SK-N-SH (cell line): Measurements from ENCODE around the gene FRMPD1.
"Not testable (repeated sequence)": the region's sequence is repeated elsewhere in the genome, so short reads cannot be mapped to it uniquely, and the experiment has no call there.

ENCODE experiments used
- CHD2 ChIP-seq: fragments of 150-350 bp; IDR thresholded peaks from 2 replicates; pipeline ENCODE4 v1.6.1; 2018; ENCODE audit warnings: low read length; ENCODE audit not compliant: partially characterized antibody
- CTCF ChIP-seq: fragments of 200-600 bp; sonication (generic); IDR thresholded peaks from 2 replicates; pipeline ENCODE4 v1.6.1; 2017; ENCODE audit warnings: antibody characterized with exemption, mild to moderate bottlenecking, moderate library complexity
- ELF1 ChIP-seq: IDR thresholded peaks from 2 replicates; pipeline ENCODE4 v1.4.0; 2012
- EP300 ChIP-seq, 2 experiments: IDR thresholded peaks; 2 replicates each; pipeline versions ENCODE4 v1.4.0 to v1.6.1; 2012; ENCODE audit warnings: borderline replicate concordance in 1 of 2, low read depth in 1 of 2, low read length in 1 of 2
- JUND ChIP-seq: IDR thresholded peaks from 2 replicates; pipeline ENCODE4 v1.4.0; 2012
- MAX ChIP-seq: IDR thresholded peaks from 2 replicates; pipeline ENCODE4 v1.4.0; 2012; ENCODE audit warnings: low read depth
- MXI1 ChIP-seq: IDR thresholded peaks from 2 replicates; pipeline ENCODE4 v1.6.1; 2012; ENCODE audit warnings: mild to moderate bottlenecking, low read depth, low read length, improper control_type of control experiment
- PBX3 ChIP-seq: IDR thresholded peaks from 2 replicates; pipeline ENCODE4; 2012
- POLR2AphosphoS5 ChIP-seq: IDR thresholded peaks from 2 replicates; pipeline ENCODE4 v1.6.1; 2012; ENCODE audit warnings: low read depth, low read length
- RFX5 ChIP-seq: IDR thresholded peaks from 2 replicates; pipeline ENCODE4 v1.6.1; 2012; ENCODE audit warnings: mild to moderate bottlenecking, improper control_type of control experiment, low read length
- TAF1 ChIP-seq: IDR thresholded peaks from 2 replicates; pipeline ENCODE4 v1.6.1; 2012; ENCODE audit warnings: low read depth, mild to moderate bottlenecking, low read length, moderate library complexity, borderline replicate concordance
- YY1 ChIP-seq: IDR thresholded peaks from 2 replicates; pipeline ENCODE4 v1.4.0; 2012; ENCODE audit warnings: low read depth, mild to moderate bottlenecking
- ZBTB33 ChIP-seq: IDR thresholded peaks from 2 replicates; pipeline ENCODE4 v1.4.0; 2012; ENCODE audit warnings: low read depth, borderline replicate concordance

- TF ChIP-seq TAF1; CTCF; POLR2AphosphoS5; YY1; JUND; CHD2; ELF1; EP300 (IDR thresholded peaks at IDR 0.05; ENCODE audit: borderline replicate concordance in 1 of 2, low read depth in 1 of 2, low read length in 1 of 2); ZBTB33; RFX5; MXI1; PBX3; MAX: not testable (repeated sequence)
These were observed 101.0 kb downstream of the FRMPD1 start for GRCh38 chr9:37751704-37752103.
